Memory B cell (primary cell): ENCODE measurements around the gene RBM25.

ENCODE experiments used
- ATAC-seq: fragments of 150-1000 bp; cut with Tn5 transposase; 2 replicates; pipeline ENCODE4 v1.10.0; 2021; ENCODE audit warnings: low read depth, mild to moderate bottlenecking, moderate library complexity
- DNase-seq, 2 donors: peaks; one replicate each; pipeline ENCODE4 v3.0.0; 2022; ENCODE audit warnings: low spot score in 2 of 2
- H3K27ac Mint-ChIP-seq: one replicate; pipeline ENCODE4 v1.8.0; 2022; ENCODE audit warnings: mild to moderate bottlenecking, moderate library complexity, mixed read lengths
- H3K27me3 Mint-ChIP-seq: one replicate; pipeline ENCODE4 v1.8.0; 2022; ENCODE audit warnings: mixed read lengths
- H3K36me3 Mint-ChIP-seq: one replicate; pipeline ENCODE4 v1.8.0; 2022; ENCODE audit warnings: mild to moderate bottlenecking, mixed read lengths
- H3K4me1 Mint-ChIP-seq: one replicate; pipeline ENCODE4 v1.8.0; 2022; ENCODE audit warnings: mixed read lengths
- H3K4me3 Mint-ChIP-seq: one replicate; pipeline ENCODE4 v1.8.0; 2022; ENCODE audit warnings: mild to moderate bottlenecking, moderate library complexity, mixed read lengths
- H3K9me3 Mint-ChIP-seq: one replicate; pipeline ENCODE4 v1.8.0; 2022; ENCODE audit warnings: mixed read lengths

RBM25 gene

DNA sequence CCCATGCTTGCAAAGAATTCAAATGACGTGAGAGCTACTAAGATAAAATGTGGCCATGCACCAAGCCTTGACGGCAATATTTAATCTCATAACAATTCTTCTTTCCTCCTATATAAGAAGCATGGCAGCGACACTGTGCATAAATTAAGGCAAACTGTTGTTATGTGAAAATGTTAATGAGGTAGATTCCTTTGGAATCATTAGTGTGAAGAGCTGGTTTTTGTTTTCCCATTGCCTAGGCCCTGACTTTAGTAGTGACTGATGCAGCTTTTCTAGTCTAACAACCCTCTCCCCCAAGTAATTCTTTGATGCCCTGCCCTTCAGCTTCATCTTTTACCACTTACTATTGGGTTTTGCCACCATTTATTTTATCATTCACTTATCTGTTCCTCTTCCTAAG, 67.4 kb downstream of the RBM25 start:
- no peaks in the 10 kb centered on the region for H3K4me1 Mint-ChIP-seq
- no peak for DNase-seq
- no peaks in the 10 kb centered on the region for H3K27me3 Mint-ChIP-seq
- ATAC-seq = no peak
- H3K27ac Mint-ChIP-seq = peak overlapping the region; percentile 76
- no peak overlapping the region for H3K4me3 Mint-ChIP-seq
- peaks cover 2% of the 10 kb centered on the region for H3K36me3 Mint-ChIP-seq
- H3K9me3 Mint-ChIP-seq = no peaks in the 10 kb centered on the region

GRCh38 chr14:73133795-73134194, 75.5 kb downstream of the RBM25 start:
- peak overlapping the region; percentile 17 for H3K27ac Mint-ChIP-seq
- DNase-seq = no peak
- H3K4me3 Mint-ChIP-seq = no peak overlapping the region
- H3K4me1 Mint-ChIP-seq = peaks cover 11% of the 10 kb centered on the region
- ATAC-seq = no peak
- no peaks in the 10 kb centered on the region for H3K27me3 Mint-ChIP-seq
- peaks cover 12% of the 10 kb centered on the region for H3K9me3 Mint-ChIP-seq
- H3K36me3 Mint-ChIP-seq = peaks cover 21% of the 10 kb centered on the region

- H3K4me3 Mint-ChIP-seq = peak overlapping the region; percentile 93
- DNase-seq (no peak), ATAC-seq (no peak)
- H3K4me1 Mint-ChIP-seq = peaks cover 15% of the 10 kb centered on the region
- H3K27ac Mint-ChIP-seq = peak overlapping the region; percentile 99
- no peaks in the 10 kb centered on the region for H3K27me3 Mint-ChIP-seq
- peaks cover 22% of the 10 kb centered on the region for H3K36me3 Mint-ChIP-seq
- peaks cover 12% of the 10 kb centered on the region for H3K9me3 Mint-ChIP-seq
Observed at GRCh38 chr14:73136085-73136386, 77.7 kb downstream of the RBM25 start.

GRCh38 chr14:73136387-73137225, 78.3 kb downstream of the RBM25 start, which contains the start of gene PSEN1:
Gene PSEN1, plus strand, starts transcription at chr14:73136507. Its CDS starts 11,513 bp downstream, at chr14:73148020.
- Mint-ChIP-seq H3K4me3 (peak within 1 kb of the TSS; percentile 93), H3K36me3 (peaks cover 22% of the 10 kb centered on the region), H3K4me1 (peaks cover 17% of the 10 kb centered on the region), H3K9me3 (peaks cover 12% of the 10 kb centered on the region), H3K27me3 (no peaks in the 10 kb centered on the region), H3K27ac (peak within 1 kb of the TSS; percentile 99)
- ATAC-seq = peak; percentile 90
- peak; percentile 99 to 100 for DNase-seq

DNA sequence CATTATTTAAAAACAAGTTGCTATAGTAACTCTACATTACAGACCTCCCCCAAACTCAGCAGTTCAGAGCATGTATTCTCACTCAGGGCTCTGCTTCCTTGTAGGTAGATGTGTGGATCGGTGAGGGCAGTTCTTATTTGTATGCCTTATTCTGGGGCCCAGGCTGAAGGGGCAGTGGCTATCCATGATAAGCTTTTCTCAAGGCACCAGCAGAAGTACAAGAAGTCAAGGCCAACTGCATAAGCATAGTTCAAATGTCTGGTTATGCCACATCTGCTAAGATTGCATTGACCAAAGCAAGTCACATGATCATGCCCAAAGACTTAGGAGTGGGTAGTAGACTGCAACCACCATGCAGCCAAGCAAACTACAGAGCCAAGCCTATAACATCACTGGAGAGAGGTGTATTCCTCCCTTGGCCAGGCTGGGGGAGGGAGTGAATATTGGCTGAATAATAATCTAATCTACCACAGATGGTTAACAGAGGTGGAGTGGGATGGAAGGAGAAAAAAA, 82.5 kb downstream of the RBM25 start:
- Mint-ChIP-seq H3K27me3 (no peaks in the 10 kb centered on the region), H3K9me3 (no peaks in the 10 kb centered on the region), H3K36me3 (peaks cover 10% of the 10 kb centered on the region), H3K4me3 (no peak overlapping the region), H3K4me1 (peaks cover 29% of the 10 kb centered on the region), H3K27ac (peak overlapping the region; percentile 43)
- no peak for ATAC-seq
- DNase-seq = no peak

DNA sequence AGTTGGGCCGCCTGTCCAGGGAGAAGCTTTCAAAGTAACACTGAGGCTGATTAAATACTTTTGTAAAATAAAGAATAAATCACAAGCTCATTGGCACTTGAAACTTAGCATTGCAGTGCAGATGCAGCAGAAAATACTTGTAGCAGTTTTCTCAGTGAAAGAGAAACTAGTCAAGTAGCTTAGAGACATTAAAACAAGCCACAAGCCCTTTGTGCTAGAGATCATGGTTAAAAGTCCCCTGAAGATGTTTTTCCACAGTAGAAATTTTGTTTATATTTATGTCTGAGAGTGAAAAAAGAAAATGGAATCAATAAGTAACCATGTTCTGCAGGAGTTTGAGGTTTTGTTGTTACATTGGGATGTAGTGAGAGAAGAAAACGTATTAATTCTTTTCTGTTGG, 83.9 kb downstream of the RBM25 start:
- H3K4me3 Mint-ChIP-seq = no peak overlapping the region
- ATAC-seq = no peak

GRCh38 chr14:73143003-73143402, 84.7 kb downstream of the RBM25 start:
- Mint-ChIP-seq H3K27ac (peak overlapping the region; percentile 65), H3K36me3 (peaks cover 8% of the 10 kb centered on the region), H3K4me1 (peaks cover 22% of the 10 kb centered on the region), H3K4me3 (no peak overlapping the region), H3K27me3 (no peaks in the 10 kb centered on the region), H3K9me3 (no peaks in the 10 kb centered on the region)
- ATAC-seq = no peak
- no peak for DNase-seq

More for the DNA sequence above, 83.9 kb downstream of the RBM25 start:
- peaks cover 26% of the 10 kb centered on the region for H3K4me1 Mint-ChIP-seq
- peaks cover 11% of the 10 kb centered on the region for H3K36me3 Mint-ChIP-seq
- no peak for DNase-seq
- no peaks in the 10 kb centered on the region for H3K9me3 Mint-ChIP-seq
- H3K27me3 Mint-ChIP-seq = no peaks in the 10 kb centered on the region
- H3K27ac Mint-ChIP-seq = peak overlapping the region; percentile 65

- Mint-ChIP-seq H3K27me3 (no peaks in the 10 kb centered on the region), H3K36me3 (peaks cover 10% of the 10 kb centered on the region), H3K27ac (peak overlapping the region; percentile 65), H3K4me1 (peaks cover 22% of the 10 kb centered on the region), H3K9me3 (no peaks in the 10 kb centered on the region), H3K4me3 (no peak overlapping the region)
- no peak for ATAC-seq
- no peak for DNase-seq
Observed at GRCh38 chr14:73143617-73144016, 85.3 kb downstream of the RBM25 start.

DNA sequence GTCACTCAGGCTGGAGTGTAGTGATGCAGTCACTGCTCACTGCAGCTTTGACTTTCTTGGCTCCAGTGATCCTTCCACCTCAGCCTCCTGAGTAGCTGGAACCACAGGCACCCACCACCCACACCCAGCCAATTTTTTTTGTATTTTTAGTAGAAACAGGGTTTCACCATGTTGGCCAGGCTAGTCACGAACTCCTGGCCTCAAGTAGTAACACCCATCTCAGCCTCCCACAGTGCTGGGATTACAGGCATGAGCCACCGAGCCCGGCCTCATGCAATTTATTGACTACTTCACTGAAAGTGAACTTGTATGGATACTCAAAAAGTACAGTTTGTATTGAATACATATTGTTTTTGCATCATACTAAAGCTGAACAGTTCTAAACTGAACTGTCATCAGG, 87.0 kb downstream of the RBM25 start:
- Mint-ChIP-seq H3K27me3 (no peaks in the 10 kb centered on the region), H3K4me3 (no peak overlapping the region), H3K4me1 (peaks cover 22% of the 10 kb centered on the region), H3K27ac (no peak overlapping the region), H3K36me3 (peaks cover 15% of the 10 kb centered on the region), H3K9me3 (no peaks in the 10 kb centered on the region)
- ATAC-seq (no peak), DNase-seq (no peak)

DNA sequence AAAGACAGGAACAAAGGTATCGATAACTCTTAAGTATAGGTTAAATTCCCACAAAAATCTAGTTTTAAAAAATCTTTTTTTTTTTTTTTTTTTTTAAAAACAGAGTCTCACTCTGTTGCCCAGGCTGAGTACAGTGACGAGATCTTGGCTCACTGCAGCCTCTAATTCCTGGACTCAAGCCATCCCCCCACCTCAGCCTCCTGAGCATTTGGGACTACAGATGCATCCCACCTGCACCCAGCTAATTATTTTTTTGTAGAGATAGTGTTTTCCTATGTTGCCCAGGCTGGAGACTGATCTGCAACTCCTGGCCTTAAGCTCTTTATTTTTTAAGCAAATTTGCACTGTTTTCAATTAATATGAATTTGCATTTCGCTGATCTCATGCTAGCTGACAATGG, 87.8 kb downstream of the RBM25 start:
- ATAC-seq (no peak), DNase-seq (no peak)
- peaks cover 14% of the 10 kb centered on the region for H3K36me3 Mint-ChIP-seq
- H3K9me3 Mint-ChIP-seq = no peaks in the 10 kb centered on the region
- H3K4me3 Mint-ChIP-seq = no peak overlapping the region
- H3K4me1 Mint-ChIP-seq = peaks cover 17% of the 10 kb centered on the region
- H3K27me3 Mint-ChIP-seq = no peaks in the 10 kb centered on the region
- no peak overlapping the region for H3K27ac Mint-ChIP-seq

DNA sequence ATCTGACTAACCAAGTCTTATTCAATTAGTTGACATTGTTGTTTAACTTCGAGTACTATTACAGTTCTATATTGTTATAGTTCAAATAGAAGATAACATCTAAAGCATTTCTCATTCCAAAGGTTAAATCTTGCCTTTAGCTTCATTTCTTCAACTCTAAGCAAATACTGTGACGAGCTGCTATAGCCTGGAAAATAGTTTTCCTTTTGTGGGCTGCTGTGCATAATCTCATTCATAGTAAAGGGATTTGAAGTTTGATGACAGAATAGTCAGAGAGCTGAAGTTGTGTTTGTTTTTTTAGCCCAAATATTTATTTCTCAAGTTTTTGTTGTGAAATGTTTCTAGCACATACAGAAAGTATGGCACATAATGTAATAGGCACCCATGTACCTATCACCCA, 91.4 kb downstream of the RBM25 start:
- no peaks in the 10 kb centered on the region for H3K9me3 Mint-ChIP-seq

DNA sequence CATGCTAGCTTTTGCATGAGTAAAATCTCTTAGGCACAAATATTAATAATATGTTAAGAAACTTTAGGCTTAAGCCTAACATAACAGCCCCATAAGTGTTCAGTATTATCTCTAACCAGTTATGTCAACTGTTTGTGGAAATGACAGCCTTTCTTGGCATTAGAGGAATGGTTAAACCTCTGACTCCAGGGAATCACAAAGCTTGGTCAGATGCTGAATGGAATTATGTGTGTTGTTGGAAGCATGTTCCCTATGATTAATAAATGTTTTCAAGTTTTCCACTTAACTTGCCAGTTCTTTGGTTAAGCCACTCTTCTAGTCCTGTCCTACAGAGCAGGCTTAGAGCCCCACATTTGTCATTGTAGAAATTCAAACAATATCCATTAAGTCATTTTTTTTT, 94.9 kb downstream of the RBM25 start:
- Mint-ChIP-seq H3K27ac (no peak overlapping the region), H3K4me1 (peaks cover 2% of the 10 kb centered on the region), H3K27me3 (no peaks in the 10 kb centered on the region), H3K4me3 (no peak overlapping the region), H3K9me3 (no peaks in the 10 kb centered on the region), H3K36me3 (peaks cover 16% of the 10 kb centered on the region)
- no peak for DNase-seq
- no peak for ATAC-seq

More for the DNA sequence above, 91.4 kb downstream of the RBM25 start:
- Mint-ChIP-seq H3K4me3 (no peak overlapping the region), H3K4me1 (peaks cover 8% of the 10 kb centered on the region), H3K27me3 (no peaks in the 10 kb centered on the region), H3K36me3 (peaks cover 15% of the 10 kb centered on the region), H3K27ac (no peak overlapping the region)
- ATAC-seq (no peak), DNase-seq (no peak)

GRCh38 chr14:73162251-73162650, 103.9 kb downstream of the RBM25 start:
- ATAC-seq = no peak
- Mint-ChIP-seq H3K36me3 (peaks cover 33% of the 10 kb centered on the region), H3K9me3 (no peaks in the 10 kb centered on the region), H3K27me3 (no peaks in the 10 kb centered on the region), H3K4me3 (no peak overlapping the region), H3K27ac (no peak overlapping the region), H3K4me1 (no peaks in the 10 kb centered on the region)
- no peak for DNase-seq

DNA sequence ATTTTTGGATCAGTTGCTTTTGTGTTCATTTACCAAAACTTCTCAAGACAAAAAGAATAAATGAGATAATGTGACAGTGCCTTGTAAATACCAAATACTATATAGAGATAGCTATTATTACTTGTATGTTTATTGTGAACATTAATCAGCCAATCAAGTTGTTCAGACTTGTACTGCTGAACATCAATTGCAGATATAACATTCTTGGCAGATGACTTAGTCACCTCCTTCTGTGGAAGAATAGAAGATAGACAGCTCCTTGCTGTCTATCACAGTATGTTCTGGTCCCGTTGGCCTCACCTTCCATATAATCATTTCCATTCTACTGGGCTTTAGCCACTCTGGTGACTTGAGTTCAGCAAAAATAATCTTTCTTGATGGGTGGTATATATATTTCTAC, 108.1 kb downstream of the RBM25 start:
- ATAC-seq = no peak
- H3K27me3 Mint-ChIP-seq = no peaks in the 10 kb centered on the region
- peaks cover 35% of the 10 kb centered on the region for H3K36me3 Mint-ChIP-seq

DNA sequence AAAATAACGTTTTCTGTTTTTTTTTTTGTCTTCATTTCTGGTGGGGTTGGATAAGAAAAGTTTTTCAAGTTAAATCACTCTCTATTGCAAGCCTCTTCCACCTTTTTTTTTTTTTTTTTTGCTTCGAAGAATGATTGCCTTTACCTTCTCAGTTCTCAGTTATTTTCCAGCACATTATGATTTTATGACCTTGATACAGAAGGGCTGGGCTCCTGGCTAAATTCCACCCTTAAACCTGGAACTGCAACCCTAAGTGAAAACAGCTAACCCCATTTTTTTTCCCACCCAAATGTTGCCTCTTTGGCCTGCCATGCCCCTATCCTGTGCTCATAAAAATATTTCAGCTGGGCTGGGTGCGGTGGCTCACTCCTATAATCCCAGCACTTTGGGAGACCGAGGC, 109.4 kb downstream of the RBM25 start:
- H3K27me3 Mint-ChIP-seq = no peaks in the 10 kb centered on the region
- no peak for DNase-seq
- no peaks in the 10 kb centered on the region for H3K9me3 Mint-ChIP-seq
- peak overlapping the region; percentile 69 for H3K27ac Mint-ChIP-seq
- no peak overlapping the region for H3K4me3 Mint-ChIP-seq
- no peaks in the 10 kb centered on the region for H3K4me1 Mint-ChIP-seq
- ATAC-seq = no peak
- peaks cover 37% of the 10 kb centered on the region for H3K36me3 Mint-ChIP-seq

More for the DNA sequence above, 108.1 kb downstream of the RBM25 start:
- no peaks in the 10 kb centered on the region for H3K9me3 Mint-ChIP-seq
- H3K4me3 Mint-ChIP-seq = no peak overlapping the region
- no peak for DNase-seq
- no peak overlapping the region for H3K27ac Mint-ChIP-seq
- no peaks in the 10 kb centered on the region for H3K4me1 Mint-ChIP-seq
